ENCODE measurements around the gene TTC1. TPM values are rescaled to one million over a fixed set of nuclear protein-coding genes. Genes with fewer than 3 reads are reported as not detected.

TTC1 gene
- total RNA-seq, 3 donors from 2014 or later: 36.3 to 45.2 (median 41.0) TPM

GRCh38 chr5:160048131-160048530 lies 39.2 kb downstream of the TTC1 start:
- TF ChIP-seq POLR2AphosphoS5 (IDR thresholded peaks at IDR 0.05): no peak
- no peak for TF ChIP-seq CTCF (IDR thresholded peaks at IDR 0.05)
- no peak for TF ChIP-seq POLR2A (IDR thresholded peaks at IDR 0.05)
- Histone ChIP-seq H3K9me3 (no peaks in the 10 kb centered on the region), H3K4me1 (no peaks in the 10 kb centered on the region), H3K27ac (no peak overlapping the region), H3K27me3 (no peaks in the 10 kb centered on the region), H3K4me3 (no peak overlapping the region), H3K36me3 (no peaks in the 10 kb centered on the region)
- DNase-seq (ENCODE audit: low spot score in 2 of 2): no peak
- intact Hi-C loops (cut with DNase I; ENCODE audit: low total_unique reads): no loop called here

- Histone ChIP-seq H3K36me3 (no peaks in the 10 kb centered on the region), H3K27ac (no peak overlapping the region), H3K4me3 (no peak overlapping the region), H3K9me3 (no peaks in the 10 kb centered on the region), H3K4me1 (no peaks in the 10 kb centered on the region), H3K27me3 (no peaks in the 10 kb centered on the region)
- intact Hi-C loops (cut with DNase I; ENCODE audit: low total_unique reads): no loop called here
- DNase-seq (ENCODE audit: low spot score in 2 of 2): no peak
- TF ChIP-seq POLR2A (IDR thresholded peaks at IDR 0.05) (no peak), CTCF (IDR thresholded peaks at IDR 0.05) (no peak), POLR2AphosphoS5 (IDR thresholded peaks at IDR 0.05) (no peak)
Measured at GRCh38 chr5:160049099-160049498, 40.2 kb downstream of the TTC1 start.

- Histone ChIP-seq H3K4me1 (no peaks in the 10 kb centered on the region), H3K36me3 (peaks cover 7% of the 10 kb centered on the region), H3K27ac (no peak overlapping the region), H3K9me3 (no peaks in the 10 kb centered on the region), H3K27me3 (no peaks in the 10 kb centered on the region), H3K4me3 (no peak overlapping the region)
- TF ChIP-seq CTCF (IDR thresholded peaks at IDR 0.05) (no peak), POLR2AphosphoS5 (IDR thresholded peaks at IDR 0.05) (no peak), POLR2A (IDR thresholded peaks at IDR 0.05) (no peak)
- intact Hi-C loops (cut with DNase I; ENCODE audit: low total_unique reads): no loop called here
- no peak for DNase-seq (ENCODE audit: low spot score in 2 of 2)
Measured at GRCh38 chr5:160054047-160054446, 45.1 kb downstream of the TTC1 start.

GRCh38 chr5:160054831-160055230 lies 45.9 kb downstream of the TTC1 start:
- Histone ChIP-seq H3K27ac (no peak overlapping the region), H3K4me3 (no peak overlapping the region), H3K27me3 (no peaks in the 10 kb centered on the region), H3K4me1 (no peaks in the 10 kb centered on the region), H3K36me3 (peaks cover 7% of the 10 kb centered on the region), H3K9me3 (no peaks in the 10 kb centered on the region)
- TF ChIP-seq POLR2A (IDR thresholded peaks at IDR 0.05) (no peak), CTCF (IDR thresholded peaks at IDR 0.05) (no peak), POLR2AphosphoS5 (IDR thresholded peaks at IDR 0.05) (no peak)
- DNase-seq (ENCODE audit: low spot score in 2 of 2): no peak
- intact Hi-C loops (cut with DNase I; ENCODE audit: low total_unique reads): no loop called here

GRCh38 chr5:160057256-160057655 lies 48.3 kb downstream of the TTC1 start:
- DNase-seq (ENCODE audit: low spot score in 2 of 2): no peak
- TF ChIP-seq POLR2AphosphoS5 (IDR thresholded peaks at IDR 0.05) (no peak), POLR2A (IDR thresholded peaks at IDR 0.05) (no peak), CTCF (IDR thresholded peaks at IDR 0.05) (no peak)
- Histone ChIP-seq H3K36me3 (peaks cover 7% of the 10 kb centered on the region), H3K9me3 (no peaks in the 10 kb centered on the region), H3K4me3 (no peak overlapping the region), H3K27me3 (no peaks in the 10 kb centered on the region), H3K4me1 (no peaks in the 10 kb centered on the region), H3K27ac (no peak overlapping the region)
- intact Hi-C loops (cut with DNase I; ENCODE audit: low total_unique reads): no loop called here
